Measurements from ENCODE around the gene NUMBL. TPM values are rescaled to one million over a fixed set of nuclear protein-coding genes. Genes with fewer than 3 reads are reported as not detected.

Gene NUMBL
- total and polyA plus RNA-seq, 11 donors, result 7.3 to 29.1 (median 10.6) TPM

GRCh38 chr19:40623403-40624251 lies 66.8 kb downstream of the NUMBL start:
- DNase-seq (peak in 2 of 5 donors; percentile 41 to 62), ATAC-seq (peak in 1 of 4 donors; percentile 7)
- Histone ChIP-seq H3K4me1 (peaks cover 0 to 11% (median 0%) of the 10 kb centered on the region in 12 donors), H3K27me3 (no peaks in the 10 kb centered on the region), H3K4me3 (no peak overlapping the region), H3K36me3 (peaks cover 0 to 100% (median 70%) of the 10 kb centered on the region in 9 donors), H3K27ac (no peak overlapping the region), H3K9me3 (no peaks in the 10 kb centered on the region)
- 61 to 67% (median 62%) methylated on average over 41 of the region's 41 CpGs for WGBS, 4 donors
- TF ChIP-seq CTCF (IDR thresholded peaks at IDR 0.05) (no peak), POLR2A (IDR thresholded peaks at IDR 0.05) (no peak)
- intact Hi-C loops (cut with DNase I), result no loop called here

- H3K4me3 ChIP-seq, result no peak overlapping the region
- intact Hi-C loops (cut with DNase I), result no loop called here
- no peaks in the 10 kb centered on the region for H3K9me3 ChIP-seq
- 91 to 94% (median 92%) methylated on average over 7 of the region's 7 CpGs for WGBS, 4 donors
- no peaks in the 10 kb centered on the region for H3K27me3 ChIP-seq
- TF ChIP-seq POLR2A (IDR thresholded peaks at IDR 0.05) (no peak), CTCF (IDR thresholded peaks at IDR 0.05) (no peak)
- ATAC-seq, result no peak
- H3K36me3 ChIP-seq, result peaks cover 0 to 100% (median 71%) of the 10 kb centered on the region in 9 donors
- DNase-seq, result peak in 1 of 5 donors; percentile 38
- H3K4me1 ChIP-seq, result peaks cover 0 to 11% (median 0%) of the 10 kb centered on the region in 12 donors
- no peak overlapping the region for H3K27ac ChIP-seq
Observed at GRCh38 chr19:40622773-40623075, 67.7 kb downstream of the NUMBL start.

- DNase-seq, result peak in 1 of 5 donors; percentile 20
- TF ChIP-seq POLR2A (IDR thresholded peaks at IDR 0.05) (no peak), CTCF (IDR thresholded peaks at IDR 0.05) (no peak)
- intact Hi-C loops (cut with DNase I), result no loop called here
- ATAC-seq, result no peak
- H3K27me3 ChIP-seq, result no peaks in the 10 kb centered on the region
- H3K4me3 ChIP-seq, result no peak overlapping the region
- no peaks in the 10 kb centered on the region for H3K9me3 ChIP-seq
- WGBS, 4 donors, result 88 to 94% (median 93%) methylated on average over 19 to 24 of the region's 24 CpGs
- H3K27ac ChIP-seq, result no peak overlapping the region
- peaks cover 0 to 100% (median 67%) of the 10 kb centered on the region in 9 donors for H3K36me3 ChIP-seq
- peaks cover 0 to 11% (median 0%) of the 10 kb centered on the region in 12 donors for H3K4me1 ChIP-seq
Observed at GRCh38 chr19:40621966-40622772, 68.3 kb downstream of the NUMBL start.

- Histone ChIP-seq H3K27ac (no peak overlapping the region), H3K9me3 (no peaks in the 10 kb centered on the region), H3K27me3 (no peaks in the 10 kb centered on the region), H3K4me3 (no peak overlapping the region), H3K36me3 (peaks cover 0 to 100% (median 65%) of the 10 kb centered on the region in 9 donors), H3K4me1 (peaks cover 0 to 11% (median 0%) of the 10 kb centered on the region in 12 donors)
- TF ChIP-seq CTCF (IDR thresholded peaks at IDR 0.05) (no peak), POLR2A (IDR thresholded peaks at IDR 0.05) (no peak)
- 45 to 99% (median 86%) methylated on average over 2 of the region's 2 CpGs for WGBS, 4 donors
- no peak for DNase-seq
- ATAC-seq, result no peak
- intact Hi-C loops (cut with DNase I), result no loop called here
Observed at GRCh38 chr19:40621283-40621682, 69.2 kb downstream of the NUMBL start.

Measured in heart left ventricle (tissue), 16 donors.